ENCODE results near the gene THSD7A.
A peak's percentile ranks its signal among the peaks of the same experiment; 100 is the strongest.

DNA sequence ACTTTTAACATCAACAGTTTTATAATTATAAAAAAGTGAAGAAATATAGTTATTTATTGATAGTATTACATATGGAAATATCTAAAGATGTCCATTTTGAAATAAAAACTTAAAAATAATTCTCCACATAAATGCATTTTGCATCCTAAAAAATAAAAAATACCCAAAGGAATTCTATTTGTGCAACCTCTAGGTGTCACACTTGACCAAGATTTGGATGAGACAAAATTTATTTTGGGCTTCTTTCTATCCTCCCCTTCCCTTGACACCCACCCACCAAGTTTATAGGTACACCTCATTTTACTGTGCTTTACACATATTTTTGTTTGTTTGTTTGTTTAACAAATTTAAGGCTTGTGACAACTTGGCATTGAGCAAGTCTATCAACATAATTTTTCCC lies 3.3 kb upstream of the THSD7A start:
- no peak for TF ChIP-seq POLR2A (IDR thresholded peaks at IDR 0.05)
- TF ChIP-seq, protein P1, sequence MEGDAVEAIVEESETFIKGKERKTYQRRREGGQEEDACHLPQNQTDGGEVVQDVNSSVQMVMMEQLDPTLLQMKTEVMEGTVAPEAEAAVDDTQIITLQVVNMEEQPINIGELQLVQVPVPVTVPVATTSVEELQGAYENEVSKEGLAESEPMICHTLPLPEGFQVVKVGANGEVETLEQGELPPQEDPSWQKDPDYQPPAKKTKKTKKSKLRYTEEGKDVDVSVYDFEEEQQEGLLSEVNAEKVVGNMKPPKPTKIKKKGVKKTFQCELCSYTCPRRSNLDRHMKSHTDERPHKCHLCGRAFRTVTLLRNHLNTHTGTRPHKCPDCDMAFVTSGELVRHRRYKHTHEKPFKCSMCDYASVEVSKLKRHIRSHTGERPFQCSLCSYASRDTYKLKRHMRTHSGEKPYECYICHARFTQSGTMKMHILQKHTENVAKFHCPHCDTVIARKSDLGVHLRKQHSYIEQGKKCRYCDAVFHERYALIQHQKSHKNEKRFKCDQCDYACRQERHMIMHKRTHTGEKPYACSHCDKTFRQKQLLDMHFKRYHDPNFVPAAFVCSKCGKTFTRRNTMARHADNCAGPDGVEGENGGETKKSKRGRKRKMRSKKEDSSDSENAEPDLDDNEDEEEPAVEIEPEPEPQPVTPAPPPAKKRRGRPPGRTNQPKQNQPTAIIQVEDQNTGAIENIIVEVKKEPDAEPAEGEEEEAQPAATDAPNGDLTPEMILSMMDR (IDR thresholded peaks at IDR 0.05) = peak in 2 of 3 donors; percentile 15 to 23

Measured in breast epithelium (tissue), 3 donors.